ENCODE measurements around the gene TSR1. TPM values are rescaled to one million over a fixed set of nuclear protein-coding genes. Genes with fewer than 3 reads are reported as not detected.

TSR1 gene
- total and polyA plus RNA-seq, 9 donors = 11.3 to 31.0 (median 23.2) TPM

DNA sequence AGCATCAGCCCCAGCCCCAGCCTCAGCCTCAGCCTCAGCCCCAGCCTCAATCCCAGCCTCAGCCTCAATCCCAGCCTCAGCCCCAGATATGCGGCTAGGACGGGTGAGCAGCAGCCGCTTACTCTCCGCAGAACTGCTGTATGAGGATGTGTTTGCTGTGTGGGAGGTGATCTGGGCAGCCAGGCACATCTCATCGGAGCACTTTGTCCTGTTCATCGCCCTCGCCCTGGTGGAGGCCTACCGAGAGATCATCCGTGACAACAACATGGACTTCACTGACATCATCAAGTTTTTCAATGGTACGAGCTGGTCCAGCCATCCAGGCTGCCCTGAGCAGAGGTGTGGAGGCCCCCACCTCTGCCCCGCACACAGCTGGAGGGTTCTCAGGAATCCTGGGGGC lies 42.6 kb upstream of the TSR1 start:
- intact Hi-C loops (cut with DNase I) = no loop called here
- Histone ChIP-seq H3K27ac (no peak overlapping the region), H3K9me3 (no peaks in the 10 kb centered on the region), H3K4me1 (ENCODE audit: insufficient read depth) (no peaks in the 10 kb centered on the region), H3K36me3 (no peaks in the 10 kb centered on the region), H3K27me3 (no peaks in the 10 kb centered on the region), H3K4me3 (no peak overlapping the region)
- 79 to 83% (median 82%) methylated on average over 11 of the region's 11 CpGs for WGBS, 3 donors
- no peak for TF ChIP-seq EP300 (IDR thresholded peaks at IDR 0.05)
- TF ChIP-seq, protein P1, sequence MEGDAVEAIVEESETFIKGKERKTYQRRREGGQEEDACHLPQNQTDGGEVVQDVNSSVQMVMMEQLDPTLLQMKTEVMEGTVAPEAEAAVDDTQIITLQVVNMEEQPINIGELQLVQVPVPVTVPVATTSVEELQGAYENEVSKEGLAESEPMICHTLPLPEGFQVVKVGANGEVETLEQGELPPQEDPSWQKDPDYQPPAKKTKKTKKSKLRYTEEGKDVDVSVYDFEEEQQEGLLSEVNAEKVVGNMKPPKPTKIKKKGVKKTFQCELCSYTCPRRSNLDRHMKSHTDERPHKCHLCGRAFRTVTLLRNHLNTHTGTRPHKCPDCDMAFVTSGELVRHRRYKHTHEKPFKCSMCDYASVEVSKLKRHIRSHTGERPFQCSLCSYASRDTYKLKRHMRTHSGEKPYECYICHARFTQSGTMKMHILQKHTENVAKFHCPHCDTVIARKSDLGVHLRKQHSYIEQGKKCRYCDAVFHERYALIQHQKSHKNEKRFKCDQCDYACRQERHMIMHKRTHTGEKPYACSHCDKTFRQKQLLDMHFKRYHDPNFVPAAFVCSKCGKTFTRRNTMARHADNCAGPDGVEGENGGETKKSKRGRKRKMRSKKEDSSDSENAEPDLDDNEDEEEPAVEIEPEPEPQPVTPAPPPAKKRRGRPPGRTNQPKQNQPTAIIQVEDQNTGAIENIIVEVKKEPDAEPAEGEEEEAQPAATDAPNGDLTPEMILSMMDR (IDR thresholded peaks at IDR 0.05) = no peak
- TF ChIP-seq POLR2A (IDR thresholded peaks at IDR 0.05) = no peak
- no peak for DNase-seq

DNA sequence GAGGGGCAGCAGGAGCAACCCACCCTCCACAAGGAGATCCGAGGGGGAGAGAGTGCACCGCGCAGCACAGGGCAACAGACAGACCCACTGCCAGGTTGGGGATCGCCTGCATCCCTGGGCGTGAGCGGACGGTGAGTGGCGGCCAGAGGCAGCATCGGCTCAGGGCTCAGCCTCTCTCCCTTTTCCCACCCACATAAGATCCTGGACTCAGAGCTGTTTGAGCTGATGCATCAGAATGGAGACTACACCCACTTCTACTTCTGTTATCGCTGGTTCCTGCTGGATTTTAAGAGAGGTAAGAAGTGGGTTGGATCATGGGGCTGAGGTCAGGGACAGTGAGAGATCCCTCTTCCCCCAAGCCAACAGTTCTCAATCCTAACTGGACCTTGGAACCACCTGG lies 41.4 kb upstream of the TSR1 start:
- WGBS, 3 donors = 71 to 77% (median 73%) methylated on average over 10 of the region's 10 CpGs
- TF ChIP-seq POLR2A (IDR thresholded peaks at IDR 0.05) (no peak), EP300 (IDR thresholded peaks at IDR 0.05) (no peak)
- TF ChIP-seq, protein P1 (IDR thresholded peaks at IDR 0.05) = no peak
- Histone ChIP-seq H3K4me3 (no peak overlapping the region), H3K27me3 (no peaks in the 10 kb centered on the region), H3K4me1 (ENCODE audit: insufficient read depth) (no peaks in the 10 kb centered on the region), H3K27ac (no peak overlapping the region), H3K36me3 (no peaks in the 10 kb centered on the region), H3K9me3 (no peaks in the 10 kb centered on the region)
- DNase-seq = no peak
- intact Hi-C loops (cut with DNase I) = no loop called here

- Histone ChIP-seq H3K4me3 (no peak overlapping the region), H3K36me3 (no peaks in the 10 kb centered on the region)
These were observed 39.9 kb upstream of the TSR1 start for GRCh38 chr17:2376107-2376506.

DNA sequence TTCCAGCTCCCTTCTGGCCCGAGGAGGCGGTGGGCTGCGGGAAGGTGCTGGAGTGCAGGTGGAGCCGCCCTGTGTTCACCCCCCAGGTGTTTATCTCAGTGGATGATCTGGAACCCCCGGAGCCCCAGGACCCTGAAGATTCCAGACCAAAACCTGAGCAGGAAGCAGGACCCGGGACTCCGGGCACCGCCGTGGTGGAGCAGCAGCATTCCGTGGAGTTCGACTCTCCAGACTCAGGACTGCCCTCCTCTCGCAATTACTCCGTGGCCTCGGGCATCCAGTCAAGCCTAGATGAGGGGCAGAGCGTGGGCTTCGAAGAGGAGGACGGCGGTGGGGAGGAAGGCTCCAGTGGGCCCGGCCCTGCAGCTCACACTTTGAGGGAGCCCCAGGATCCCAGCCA lies 39.1 kb upstream of the TSR1 start:
- TF ChIP-seq, protein P1 (IDR thresholded peaks at IDR 0.05) = no peak
- no peak for TF ChIP-seq EP300 (IDR thresholded peaks at IDR 0.05)
- no peak for TF ChIP-seq POLR2A (IDR thresholded peaks at IDR 0.05)
- DNase-seq = no peak
- H3K27ac ChIP-seq = no peak overlapping the region
- no peaks in the 10 kb centered on the region for H3K27me3 ChIP-seq
- no peaks in the 10 kb centered on the region for H3K4me1 ChIP-seq (ENCODE audit: insufficient read depth)
- no peaks in the 10 kb centered on the region for H3K36me3 ChIP-seq
- 84 to 87% (median 84%) methylated on average over 19 of the region's 19 CpGs for WGBS, 3 donors
- intact Hi-C loops (cut with DNase I) = no loop called here
- H3K9me3 ChIP-seq = no peaks in the 10 kb centered on the region
- no peak overlapping the region for H3K4me3 ChIP-seq

More at GRCh38 chr17:2376107-2376506, 39.9 kb upstream of the TSR1 start:
- TF ChIP-seq, protein P1 (IDR thresholded peaks at IDR 0.05) = no peak
- no peak for TF ChIP-seq EP300 (IDR thresholded peaks at IDR 0.05)
- no peak for TF ChIP-seq POLR2A (IDR thresholded peaks at IDR 0.05)
- Histone ChIP-seq H3K9me3 (no peaks in the 10 kb centered on the region), H3K4me1 (ENCODE audit: insufficient read depth) (no peaks in the 10 kb centered on the region), H3K27ac (no peak overlapping the region), H3K27me3 (no peaks in the 10 kb centered on the region)
- intact Hi-C loops (cut with DNase I) = no loop called here
- DNase-seq = no peak
- 86 to 88% (median 87%) methylated on average over 14 of the region's 14 CpGs for WGBS, 3 donors

Measured in ovary (tissue), 9 donors.